Activated CD4-positive, alpha-beta T cell treated with anti-CD3 and anti-CD28 coated beads, Interleukin-2, amount 50 U/mL, for 1 hour (primary cell): ENCODE data around the gene UNC13B.

Experiments used
- DNase-seq: peaks from one replicate; pipeline ENCODE4 v3.0.0-alpha.2; 2020

UNC13B gene

DNA sequence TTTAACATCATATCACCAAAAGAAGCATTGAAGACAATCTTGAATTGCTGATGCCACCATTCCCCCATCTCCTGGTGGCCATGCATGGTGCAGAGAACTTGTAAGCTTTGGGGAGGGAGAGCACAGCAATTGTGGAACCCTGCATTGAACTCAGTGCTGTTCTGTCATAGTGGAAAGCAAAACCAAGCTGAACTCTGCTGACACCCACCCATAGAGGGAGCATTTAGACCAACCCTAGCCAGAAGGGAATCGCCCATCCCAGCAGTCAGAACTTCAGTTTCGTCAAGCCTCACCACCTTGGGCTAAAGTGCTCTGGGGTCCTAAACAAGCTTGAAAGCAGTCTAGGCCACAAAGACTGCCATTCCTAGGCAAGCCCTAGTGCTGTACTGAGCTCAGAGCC, 290.7 kb downstream of the UNC13B start:
- DNase-seq, result no peak

GRCh38 chr9:35453786-35454185, 292.0 kb downstream of the UNC13B start:
- no peak for DNase-seq
